Measurements from ENCODE around the gene SMIM43. TPM values are rescaled to one million over a fixed set of nuclear protein-coding genes. Genes with fewer than 3 reads are reported as not detected.
A peak's percentile ranks its signal among the peaks of the same experiment; 100 is the strongest.
"Not testable (repeated sequence)": the region's sequence is repeated elsewhere in the genome, so short reads cannot be mapped to it uniquely, and the experiment has no call there.

The SMIM43 gene
- total RNA-seq, 1 donor from 2014 or later: not detected

DNA sequence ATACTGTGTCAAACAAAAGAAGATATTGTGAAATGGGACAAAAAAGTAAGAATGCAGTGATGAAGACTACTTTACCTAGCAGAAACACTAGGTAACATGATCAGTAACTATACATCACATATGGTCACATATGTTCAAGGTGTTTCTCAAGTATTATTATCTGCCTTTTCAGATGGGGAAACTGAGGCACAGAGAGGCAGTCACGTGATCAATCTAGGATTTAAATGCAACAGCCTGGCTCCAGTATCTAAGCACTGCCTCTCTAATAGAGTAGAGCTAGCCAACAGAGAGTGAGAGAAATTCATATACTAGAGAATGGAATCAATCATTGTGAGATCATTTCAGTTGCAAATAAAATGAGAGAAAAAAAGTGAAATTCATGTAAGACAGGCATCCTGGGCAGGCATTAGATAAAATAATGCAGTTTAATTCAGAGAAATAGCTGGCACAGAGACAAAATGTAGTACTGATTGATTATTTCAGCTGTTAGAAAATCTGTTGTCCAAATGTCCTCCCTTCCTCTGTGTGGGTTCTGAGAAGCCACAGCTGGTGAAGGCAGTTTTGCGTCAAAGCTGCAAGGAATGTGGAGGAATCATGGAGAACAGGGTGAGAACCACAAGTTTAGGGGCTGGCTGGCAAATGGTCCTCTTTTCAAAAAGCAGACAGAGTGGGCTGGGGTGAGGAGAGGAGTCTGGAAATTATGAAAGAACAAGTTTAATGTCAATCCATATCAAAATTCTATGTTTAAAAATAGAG, 26.0 kb downstream of the SMIM43 start:
- no peak overlapping the region for H3K4me3 Mint-ChIP-seq (ENCODE audit: low read depth)
- TF ChIP-seq CTCF (IDR thresholded peaks at IDR 0.05; ENCODE audit: unreplicated experiment): no peak
- H3K36me3 Mint-ChIP-seq (ENCODE audit: insufficient read depth): no peaks in the 10 kb centered on the region
- H3K4me1 Mint-ChIP-seq (ENCODE audit: low read depth): no peaks in the 10 kb centered on the region
- DNase-seq (ENCODE audit: low spot score, unreplicated experiment): no peak
- peaks cover 14% of the 10 kb centered on the region for H3K27me3 Mint-ChIP-seq
- H3K9me3 Mint-ChIP-seq (ENCODE audit: low read depth): no peaks in the 10 kb centered on the region
- H3K27ac Mint-ChIP-seq: no peak overlapping the region

DNA sequence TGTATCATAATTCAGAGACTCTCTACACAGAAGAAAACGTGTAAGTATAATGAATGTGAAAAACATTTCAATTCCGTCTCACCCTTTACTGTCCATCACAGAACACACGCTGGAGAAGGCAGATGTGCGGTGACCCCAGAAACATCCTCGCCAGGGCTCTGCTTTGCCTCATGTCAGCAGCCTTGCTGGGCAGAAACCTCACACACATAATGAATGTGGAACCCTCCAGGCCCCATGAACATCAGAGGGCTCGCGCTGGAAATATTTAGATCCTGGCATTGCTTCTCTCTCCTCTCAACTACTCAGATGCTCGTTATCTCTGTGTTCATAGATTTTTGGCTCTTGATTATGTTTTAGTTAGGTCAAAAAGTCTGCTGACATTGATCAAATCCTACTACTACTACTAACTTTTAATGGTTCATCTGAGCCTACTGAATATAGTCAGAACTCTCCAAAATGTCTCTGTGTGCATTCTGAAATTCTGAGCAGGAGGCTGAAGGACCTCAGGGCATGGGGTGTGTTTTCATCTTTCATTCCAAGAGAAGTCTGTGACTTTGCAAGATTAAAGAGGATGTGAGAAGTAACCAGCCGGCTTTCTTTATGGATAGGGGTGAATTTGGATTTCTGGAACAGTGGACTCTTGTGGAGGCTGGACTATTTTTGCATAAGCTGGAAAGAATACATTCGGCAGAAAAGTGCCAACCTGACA, 27.0 kb downstream of the SMIM43 start:
- Mint-ChIP-seq H3K27ac (no peak overlapping the region), H3K4me3 (ENCODE audit: low read depth) (no peak overlapping the region), H3K9me3 (ENCODE audit: low read depth) (no peaks in the 10 kb centered on the region), H3K27me3 (peaks cover 14% of the 10 kb centered on the region), H3K36me3 (ENCODE audit: insufficient read depth) (no peaks in the 10 kb centered on the region), H3K4me1 (ENCODE audit: low read depth) (no peaks in the 10 kb centered on the region)
- DNase-seq (ENCODE audit: low spot score, unreplicated experiment): no peak
- no peak for TF ChIP-seq CTCF (IDR thresholded peaks at IDR 0.05; ENCODE audit: unreplicated experiment)

- H3K4me3 Mint-ChIP-seq (ENCODE audit: low read depth): no peak overlapping the region
- peaks cover 3% of the 10 kb centered on the region for H3K4me1 Mint-ChIP-seq (ENCODE audit: low read depth)
- H3K27ac Mint-ChIP-seq: no peak overlapping the region
- peaks cover 14% of the 10 kb centered on the region for H3K27me3 Mint-ChIP-seq
- no peaks in the 10 kb centered on the region for H3K36me3 Mint-ChIP-seq (ENCODE audit: insufficient read depth)
- DNase-seq (ENCODE audit: low spot score, unreplicated experiment): peak; percentile 20
- TF ChIP-seq CTCF (IDR thresholded peaks at IDR 0.05; ENCODE audit: unreplicated experiment): peak; percentile 66
- no peaks in the 10 kb centered on the region for H3K9me3 Mint-ChIP-seq (ENCODE audit: low read depth)
Observed at GRCh38 chr4:121736735-121737351, 28.1 kb downstream of the SMIM43 start.

DNA sequence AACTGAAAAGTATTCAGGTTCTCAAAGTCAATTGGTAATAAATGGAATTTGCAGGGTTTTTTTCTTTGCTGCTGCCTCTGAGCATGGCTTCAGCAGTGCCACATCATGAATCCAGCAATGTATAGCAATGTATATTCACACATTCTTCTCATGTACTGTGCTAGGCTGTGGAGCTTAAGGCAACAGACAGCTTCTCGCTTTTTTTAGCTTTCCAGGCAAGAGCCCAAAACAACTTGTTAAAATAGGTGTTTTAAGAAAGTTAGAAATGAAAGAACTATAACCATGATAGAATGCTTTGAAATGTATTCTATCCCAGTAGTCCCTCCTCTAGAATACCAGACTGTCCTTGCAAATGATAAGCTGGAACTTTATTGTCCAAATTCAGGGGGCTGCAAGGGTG, 30.4 kb downstream of the SMIM43 start:
- DNase-seq (ENCODE audit: low spot score, unreplicated experiment): no peak
- Mint-ChIP-seq H3K4me3 (ENCODE audit: low read depth) (no peak overlapping the region), H3K4me1 (ENCODE audit: low read depth) (peaks cover 6% of the 10 kb centered on the region), H3K27ac (no peak overlapping the region), H3K36me3 (ENCODE audit: insufficient read depth) (no peaks in the 10 kb centered on the region), H3K27me3 (peaks cover 14% of the 10 kb centered on the region), H3K9me3 (ENCODE audit: low read depth) (peaks cover 2% of the 10 kb centered on the region)
- TF ChIP-seq CTCF (IDR thresholded peaks at IDR 0.05; ENCODE audit: unreplicated experiment): no peak

DNA sequence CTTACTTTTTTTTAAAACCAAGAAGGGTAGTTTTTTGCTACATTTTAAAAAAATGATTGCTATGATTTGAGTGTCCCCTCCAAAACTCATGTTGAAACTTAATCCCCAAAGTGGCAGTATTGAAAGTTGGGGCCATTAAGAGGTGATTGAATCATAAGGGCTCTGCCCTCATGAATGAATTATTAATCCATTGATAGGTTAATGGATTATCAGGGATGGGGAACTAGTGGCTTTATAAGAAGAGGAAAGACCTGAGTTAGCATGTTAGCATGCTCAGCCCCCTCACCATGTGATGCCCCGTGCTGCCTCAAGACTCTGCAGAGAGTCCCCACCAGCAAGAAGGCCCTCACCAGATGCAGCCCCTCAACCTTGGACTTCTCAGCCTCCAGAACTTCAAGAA, 31.0 kb downstream of the SMIM43 start:
- Mint-ChIP-seq H3K27me3 (peaks cover 14% of the 10 kb centered on the region), H3K36me3 (ENCODE audit: insufficient read depth) (no peaks in the 10 kb centered on the region), H3K27ac (no peak overlapping the region), H3K4me3 (ENCODE audit: low read depth) (no peak overlapping the region), H3K4me1 (ENCODE audit: low read depth) (peaks cover 6% of the 10 kb centered on the region), H3K9me3 (ENCODE audit: low read depth) (peaks cover 2% of the 10 kb centered on the region)
- DNase-seq (ENCODE audit: low spot score, unreplicated experiment): no peak
- TF ChIP-seq CTCF (IDR thresholded peaks at IDR 0.05; ENCODE audit: unreplicated experiment): no peak

DNA sequence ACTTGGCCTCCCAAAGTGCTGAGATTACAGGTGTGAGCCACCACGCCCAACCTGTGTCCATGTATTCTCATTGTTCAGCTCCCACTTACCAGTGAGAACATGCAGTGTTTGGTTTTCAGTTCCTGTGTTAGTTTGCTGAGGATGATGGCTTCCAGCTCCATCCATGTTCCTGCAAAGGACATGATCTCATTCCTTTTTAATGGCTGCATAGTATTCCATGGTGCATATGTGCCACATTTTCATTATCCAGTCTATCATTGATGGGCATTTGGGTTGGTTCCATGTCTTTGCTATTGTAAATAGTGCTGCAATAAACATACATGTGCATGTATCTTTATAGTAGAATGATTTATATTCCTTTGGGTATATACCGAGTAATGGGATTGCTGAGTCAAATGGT, 35.2 kb downstream of the SMIM43 start:
- not testable (repeated sequence) for H3K27me3 Mint-ChIP-seq; DNase-seq (ENCODE audit: low spot score, unreplicated experiment); H3K36me3 Mint-ChIP-seq (ENCODE audit: insufficient read depth); H3K27ac Mint-ChIP-seq; H3K9me3 Mint-ChIP-seq (ENCODE audit: low read depth); H3K4me1 Mint-ChIP-seq (ENCODE audit: low read depth); H3K4me3 Mint-ChIP-seq (ENCODE audit: low read depth)

All from progenitor cell of endocrine pancreas (in vitro differentiated cells).